GM12864 (cell line): ENCODE measurements around the gene KRTCAP2.

Experiments used
- DNase-seq: peaks from one replicate; pipeline ENCODE4 v3.0.0-alpha.2; 2011; ENCODE audit warnings: low read depth
- H3K4me3 ChIP-seq: 2 replicates; pipeline ENCODE4 v1.5.1; 2011; ENCODE audit warnings: mild to moderate bottlenecking, low read depth, low read length, control low read depth
- CTCF ChIP-seq: IDR thresholded peaks from 2 replicates; pipeline ENCODE4 v1.5.1; 2011; ENCODE audit warnings: low read depth, mild to moderate bottlenecking, moderate library complexity, low read length, control low read depth, inconsistent platforms; ENCODE audit errors: missing control alignments

The KRTCAP2 gene

GRCh38 chr1:155121249-155121648 is 51.9 kb downstream of the KRTCAP2 start:
- no peak overlapping the region for H3K4me3 ChIP-seq
- no peak for TF ChIP-seq CTCF
- no peak for DNase-seq

GRCh38 chr1:155120253-155120652 is 52.9 kb downstream of the KRTCAP2 start:
- H3K4me3 ChIP-seq, result no peak overlapping the region
- DNase-seq, result no peak
- TF ChIP-seq CTCF, result no peak
